GM21447 (cell line): ENCODE results near the gene CACNB3.

Experiments
- ATAC-seq: cut with Tn5 transposase; IDR thresholded peaks from one replicate; pipeline ENCODE4 v1.9.1; 2021; ENCODE audit not compliant: unreplicated experiment

Gene CACNB3

GRCh38 chr12:48788524-48788853, 29.8 kb upstream of the CACNB3 start:
- no peak for ATAC-seq

GRCh38 chr12:48788854-48789775, 29.2 kb upstream of the CACNB3 start, which contains the start of gene ADCY6:
Gene ADCY6, minus strand, starts transcription at chr12:48789089. Its CDS starts 5,655 bp downstream, at chr12:48783434.
- ATAC-seq: peak; percentile 66

- ATAC-seq: no peak
Measured at GRCh38 chr12:48789858-48790326, 28.4 kb upstream of the CACNB3 start.

- ATAC-seq: no peak
Measured at GRCh38 chr12:48793696-48794095, 24.6 kb upstream of the CACNB3 start.

GRCh38 chr12:48794870-48795269, 23.4 kb upstream of the CACNB3 start:
- no peak for ATAC-seq

GRCh38 chr12:48795550-48796455, 22.5 kb upstream of the CACNB3 start:
- no peak for ATAC-seq

DNA sequence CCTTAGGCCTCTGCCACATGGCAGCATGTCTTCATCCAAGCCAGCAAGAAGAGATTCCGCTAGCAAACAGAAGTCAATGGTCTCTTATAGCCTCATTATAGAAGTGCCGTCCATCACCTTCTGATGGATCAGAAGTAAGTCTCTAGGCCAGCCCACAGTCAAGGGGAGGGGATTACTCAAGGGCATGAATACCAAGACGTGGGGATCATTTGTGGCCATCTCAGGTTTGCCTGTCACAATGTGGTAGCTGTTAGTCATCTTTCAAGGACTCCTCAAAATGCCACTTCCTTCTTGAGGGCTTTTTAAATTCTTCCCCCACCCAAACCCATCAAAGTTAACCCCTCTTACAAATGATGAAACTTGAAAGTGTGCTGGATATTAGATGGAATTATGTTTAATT, 21.3 kb upstream of the CACNB3 start:
- no peak for ATAC-seq

GRCh38 chr12:48800457-48800856, 17.8 kb upstream of the CACNB3 start:
- no peak for ATAC-seq

DNA sequence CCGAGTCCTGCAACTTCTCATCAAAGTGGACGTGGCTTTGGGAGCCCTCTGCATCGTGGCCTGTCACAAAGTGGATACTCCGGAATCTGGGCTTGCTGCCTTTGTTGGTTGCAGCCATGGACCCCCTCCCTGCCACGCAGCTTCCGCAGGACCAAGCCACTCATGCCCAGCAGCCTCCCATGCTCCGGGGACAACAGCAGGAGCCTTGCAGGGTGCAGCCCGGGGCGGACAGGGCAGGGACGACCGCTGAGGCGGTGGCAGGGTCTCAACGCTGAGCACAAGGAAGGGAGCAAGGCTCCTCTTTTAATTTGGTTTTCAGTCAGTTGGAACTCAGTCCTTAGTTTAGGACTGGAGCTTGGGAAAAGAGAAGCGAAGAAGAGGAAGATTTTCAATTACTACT, 17.3 kb upstream of the CACNB3 start:
- no peak for ATAC-seq

DNA sequence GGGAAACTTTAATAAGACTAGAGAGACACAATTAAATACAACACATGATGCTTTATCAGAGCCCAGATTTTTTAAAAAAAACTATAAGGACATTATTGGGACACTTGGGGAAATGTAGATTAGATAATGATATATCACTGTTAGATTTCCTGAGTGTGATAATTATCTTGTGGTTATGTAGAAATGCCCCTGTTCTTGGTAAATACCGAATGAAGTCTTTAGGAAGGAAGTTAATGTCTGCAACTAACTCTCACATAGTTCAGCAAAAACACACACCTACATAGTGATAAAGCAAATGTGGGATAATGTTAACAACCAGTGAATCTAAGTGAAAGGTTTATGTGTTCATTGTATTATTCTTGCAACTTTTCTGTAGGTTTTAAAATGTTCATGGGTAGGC, 14.6 kb upstream of the CACNB3 start:
- ATAC-seq: no peak

GRCh38 chr12:48807981-48808380, 10.3 kb upstream of the CACNB3 start:
- no peak for ATAC-seq

DNA sequence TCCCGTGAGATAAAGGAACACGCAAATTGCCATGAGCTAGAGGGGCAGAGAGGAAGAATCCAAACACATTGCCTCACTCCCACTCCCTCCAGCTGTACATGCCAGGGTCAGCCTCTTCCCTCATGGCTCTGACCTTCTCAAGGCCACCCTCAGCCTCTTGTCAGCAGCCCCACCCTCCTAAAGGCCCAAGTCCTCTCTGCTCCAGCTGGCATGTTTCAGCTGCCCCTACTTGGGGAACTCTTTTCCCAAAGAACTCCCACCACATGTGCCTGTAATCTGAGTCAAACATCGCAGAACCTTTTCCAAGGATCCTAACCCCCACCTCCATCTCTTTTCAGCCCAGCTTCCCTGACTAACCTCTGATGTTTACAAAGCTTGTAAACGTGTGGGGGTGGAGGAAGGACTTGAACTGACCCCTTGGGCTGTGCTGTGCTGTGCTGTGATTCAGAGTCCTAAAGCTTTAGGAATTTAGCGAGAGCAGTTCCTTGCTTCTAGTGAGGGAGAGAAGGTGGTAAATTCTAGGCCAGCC, 7.3 kb upstream of the CACNB3 start:
- ATAC-seq: no peak

DNA sequence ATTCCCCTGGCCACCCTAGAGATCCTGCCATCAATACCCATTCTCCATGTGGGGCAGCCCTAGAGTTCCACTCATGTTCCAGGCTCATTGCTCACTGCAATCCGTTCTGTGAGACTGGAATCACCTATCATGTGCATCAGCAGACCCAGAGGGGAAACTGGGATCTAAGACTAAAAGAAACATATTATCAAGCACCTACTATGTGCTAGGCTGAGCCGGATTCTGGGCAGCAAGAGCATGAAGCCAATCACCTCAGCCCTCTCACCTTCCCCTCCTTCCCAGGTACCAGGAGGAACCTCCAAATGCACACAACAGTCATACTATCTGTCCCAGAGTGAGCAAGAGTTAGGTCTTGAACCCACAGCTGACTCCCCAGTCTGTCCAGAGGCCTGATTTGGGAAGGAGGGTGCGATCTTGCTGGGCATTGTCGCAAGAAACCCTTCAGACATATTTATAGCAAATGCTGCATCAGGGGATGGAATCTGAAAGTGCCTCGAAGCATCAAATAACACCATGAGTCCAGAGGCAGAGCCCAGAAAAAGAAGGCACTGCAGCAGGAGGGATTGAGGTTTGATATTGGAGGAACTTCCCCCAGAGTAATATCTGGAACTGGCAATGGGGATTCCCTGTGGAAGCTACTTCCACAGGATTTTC, 6.7 kb upstream of the CACNB3 start:
- ATAC-seq: no peak

GRCh38 chr12:48812389-48812788, 5.9 kb upstream of the CACNB3 start:
- ATAC-seq: no peak

GRCh38 chr12:48813465-48814261, 4.6 kb upstream of the CACNB3 start:
- ATAC-seq: no peak

GRCh38 chr12:48814262-48815125, 3.8 kb upstream of the CACNB3 start:
- peak; percentile 66 for ATAC-seq

DNA sequence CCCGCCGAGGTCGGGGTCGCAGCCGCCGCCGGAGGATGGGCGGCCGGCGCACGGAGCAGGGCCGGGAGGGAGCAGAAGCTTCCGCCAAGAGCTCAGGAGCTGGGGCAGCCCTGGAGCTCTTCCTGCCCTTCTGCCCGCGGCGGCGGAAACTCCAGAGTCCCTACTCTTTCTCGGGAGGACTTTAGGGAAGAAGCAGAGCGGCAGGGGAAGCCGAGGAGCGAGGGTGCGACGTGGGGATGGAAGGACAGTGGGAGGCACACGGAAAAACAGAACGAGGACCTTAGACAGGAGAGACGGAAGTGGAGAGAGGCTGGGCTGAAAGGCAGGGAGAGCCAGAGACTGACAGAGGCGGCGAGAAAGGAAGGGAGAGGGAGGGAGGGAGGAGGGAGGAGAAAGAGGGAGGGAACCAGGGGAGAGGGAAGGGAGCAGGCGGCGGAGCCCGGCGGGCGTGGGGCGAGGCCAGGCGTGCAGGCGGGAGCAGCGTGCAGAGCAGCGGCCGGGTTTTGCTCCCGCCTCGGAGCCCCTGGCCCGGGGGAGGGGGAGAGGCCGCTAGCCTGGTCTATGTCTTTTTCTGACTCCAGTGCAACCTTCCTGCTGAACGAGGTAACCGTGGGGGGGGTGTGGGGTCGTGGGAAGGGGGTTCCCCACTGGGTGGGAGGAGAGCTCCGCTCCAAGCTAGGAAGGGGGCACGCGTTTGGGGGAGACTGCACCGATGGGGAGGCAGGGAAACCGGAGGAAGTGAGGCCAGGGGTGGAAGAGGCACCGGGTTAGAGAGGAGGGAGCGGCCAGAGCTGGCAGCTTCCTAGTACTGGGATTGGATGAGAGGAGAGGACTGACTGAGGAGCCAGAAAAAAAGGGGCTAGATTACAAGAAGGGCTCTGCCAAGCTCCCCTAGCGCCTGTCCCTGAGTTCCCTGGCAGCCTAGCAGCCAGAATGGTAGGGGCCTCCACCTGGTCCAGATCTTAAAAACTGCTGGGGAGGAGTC, 2.9 kb upstream of the CACNB3 start:
- ATAC-seq: peak; percentile 31
